C4-2B (cell line): ENCODE measurements around the gene CFDP1.
"Not testable (repeated sequence)": the region's sequence is repeated elsewhere in the genome, so short reads cannot be mapped to it uniquely, and the experiment has no call there.

Experiments used
- CTCF ChIP-seq: fragments of 450-650 bp; conservative IDR thresholded peaks from 2 replicates; pipeline ENCODE4 v1.5.1; 2017; ENCODE audit warnings: mild to moderate bottlenecking
- ZFX ChIP-seq: fragments of 450-650 bp; IDR thresholded peaks from 2 replicates; pipeline ENCODE4 v1.6.1; 2017

- not testable (repeated sequence) for TF ChIP-seq CTCF, ZFX
Measured at GRCh38 chr16:75426524-75426923, 6.8 kb downstream of the CFDP1 start.
